ENCODE data around the gene TBX10.

DNA sequence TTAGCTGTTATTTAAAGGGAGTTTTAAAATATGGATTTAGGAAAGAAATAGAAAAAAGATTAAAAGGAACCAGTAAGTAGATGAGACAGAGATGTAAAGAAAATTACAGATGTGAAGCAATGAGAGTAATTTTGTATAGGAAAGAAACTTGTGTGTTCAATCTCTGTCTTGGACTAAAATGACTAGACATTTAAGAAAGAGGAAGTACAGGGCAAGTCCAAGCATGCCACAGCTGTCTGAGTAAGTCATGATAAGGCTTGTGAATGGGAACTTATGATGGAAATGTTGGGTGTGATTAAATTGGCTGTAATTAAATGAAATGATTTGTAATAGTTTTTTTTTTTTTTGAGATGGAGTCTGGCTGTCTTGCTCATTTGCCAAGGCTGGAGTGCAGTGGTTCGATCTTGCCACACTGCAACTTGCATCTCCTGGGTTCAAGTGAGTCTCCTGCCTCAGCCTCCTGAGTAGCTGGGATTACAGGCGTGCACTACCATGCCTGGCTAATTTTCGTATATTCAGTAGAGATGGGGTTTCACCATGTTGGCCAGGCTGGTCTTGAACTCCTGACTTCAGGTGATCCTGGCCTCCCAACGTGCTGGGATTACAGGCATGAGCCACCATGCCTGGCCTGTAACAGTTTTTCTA lies 16.8 kb upstream of the TBX10 start:
- TF ChIP-seq, protein P1, sequence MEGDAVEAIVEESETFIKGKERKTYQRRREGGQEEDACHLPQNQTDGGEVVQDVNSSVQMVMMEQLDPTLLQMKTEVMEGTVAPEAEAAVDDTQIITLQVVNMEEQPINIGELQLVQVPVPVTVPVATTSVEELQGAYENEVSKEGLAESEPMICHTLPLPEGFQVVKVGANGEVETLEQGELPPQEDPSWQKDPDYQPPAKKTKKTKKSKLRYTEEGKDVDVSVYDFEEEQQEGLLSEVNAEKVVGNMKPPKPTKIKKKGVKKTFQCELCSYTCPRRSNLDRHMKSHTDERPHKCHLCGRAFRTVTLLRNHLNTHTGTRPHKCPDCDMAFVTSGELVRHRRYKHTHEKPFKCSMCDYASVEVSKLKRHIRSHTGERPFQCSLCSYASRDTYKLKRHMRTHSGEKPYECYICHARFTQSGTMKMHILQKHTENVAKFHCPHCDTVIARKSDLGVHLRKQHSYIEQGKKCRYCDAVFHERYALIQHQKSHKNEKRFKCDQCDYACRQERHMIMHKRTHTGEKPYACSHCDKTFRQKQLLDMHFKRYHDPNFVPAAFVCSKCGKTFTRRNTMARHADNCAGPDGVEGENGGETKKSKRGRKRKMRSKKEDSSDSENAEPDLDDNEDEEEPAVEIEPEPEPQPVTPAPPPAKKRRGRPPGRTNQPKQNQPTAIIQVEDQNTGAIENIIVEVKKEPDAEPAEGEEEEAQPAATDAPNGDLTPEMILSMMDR (IDR thresholded peaks at IDR 0.05; ENCODE audit: insufficient read depth, low read depth, low read length) = no peak
- no peak for TF ChIP-seq EZH2 (IDR thresholded peaks at IDR 0.05; ENCODE audit: insufficient read depth, low read length)
